ENCODE data around the gene AATK.

AATK gene

GRCh38 chr17:81135505-81136278 lies 30.3 kb downstream of the AATK start:
- Mint-ChIP-seq H3K4me1 (no peaks in the 10 kb centered on the region), H3K4me3 (no peak overlapping the region), H3K27ac (no peak overlapping the region), H3K9me3 (peaks cover 12 to 20% of the 10 kb centered on the region in 2 donors), H3K27me3 (no peaks in the 10 kb centered on the region)
- no peak for DNase-seq
- no peak for ATAC-seq

- ATAC-seq (no peak), DNase-seq (no peak)
- Mint-ChIP-seq H3K27me3 (no peaks in the 10 kb centered on the region), H3K4me1 (no peaks in the 10 kb centered on the region), H3K4me3 (no peak overlapping the region), H3K27ac (no peak overlapping the region), H3K9me3 (peaks cover 12 to 19% of the 10 kb centered on the region in 2 donors)
Measured at GRCh38 chr17:81134064-81134781, 31.8 kb downstream of the AATK start.

- H3K9me3 Mint-ChIP-seq: peaks cover 5 to 7% of the 10 kb centered on the region in 2 donors
- no peak overlapping the region for H3K27ac Mint-ChIP-seq
- ATAC-seq: no peak
- no peaks in the 10 kb centered on the region for H3K27me3 Mint-ChIP-seq
- H3K4me3 Mint-ChIP-seq: no peak overlapping the region
- no peaks in the 10 kb centered on the region for H3K4me1 Mint-ChIP-seq
- no peak for DNase-seq
Measured at GRCh38 chr17:81132770-81133723, 33.0 kb downstream of the AATK start.

GRCh38 chr17:81132197-81132540 lies 33.9 kb downstream of the AATK start:
- H3K27me3 Mint-ChIP-seq: no peaks in the 10 kb centered on the region
- H3K4me1 Mint-ChIP-seq: no peaks in the 10 kb centered on the region
- H3K9me3 Mint-ChIP-seq: no peaks in the 10 kb centered on the region
- no peak overlapping the region for H3K27ac Mint-ChIP-seq
- DNase-seq (no peak), ATAC-seq (no peak)
- no peak overlapping the region for H3K4me3 Mint-ChIP-seq

GRCh38 chr17:81131486-81132196 lies 34.4 kb downstream of the AATK start:
- no peak overlapping the region for H3K27ac Mint-ChIP-seq
- no peaks in the 10 kb centered on the region for H3K27me3 Mint-ChIP-seq
- DNase-seq: no peak
- no peaks in the 10 kb centered on the region for H3K4me1 Mint-ChIP-seq
- no peak overlapping the region for H3K4me3 Mint-ChIP-seq
- no peak for ATAC-seq
- no peaks in the 10 kb centered on the region for H3K9me3 Mint-ChIP-seq

GRCh38 chr17:81130385-81131361 lies 35.3 kb downstream of the AATK start:
- DNase-seq (no peak), ATAC-seq (no peak)
- no peaks in the 10 kb centered on the region for H3K27me3 Mint-ChIP-seq
- no peak overlapping the region for H3K4me3 Mint-ChIP-seq
- no peak overlapping the region for H3K27ac Mint-ChIP-seq
- H3K4me1 Mint-ChIP-seq: no peaks in the 10 kb centered on the region
- no peaks in the 10 kb centered on the region for H3K9me3 Mint-ChIP-seq

GRCh38 chr17:81129711-81130367 lies 36.2 kb downstream of the AATK start:
- H3K4me1 Mint-ChIP-seq: no peaks in the 10 kb centered on the region
- H3K9me3 Mint-ChIP-seq: no peaks in the 10 kb centered on the region
- H3K4me3 Mint-ChIP-seq: no peak overlapping the region
- H3K27ac Mint-ChIP-seq: no peak overlapping the region
- no peak for DNase-seq
- no peak for ATAC-seq
- H3K27me3 Mint-ChIP-seq: no peaks in the 10 kb centered on the region

- H3K4me1 Mint-ChIP-seq: no peaks in the 10 kb centered on the region
- no peak overlapping the region for H3K27ac Mint-ChIP-seq
- DNase-seq (no peak), ATAC-seq (no peak)
- no peak overlapping the region for H3K4me3 Mint-ChIP-seq
- H3K27me3 Mint-ChIP-seq: no peaks in the 10 kb centered on the region
- H3K9me3 Mint-ChIP-seq: no peaks in the 10 kb centered on the region
Measured at GRCh38 chr17:81129289-81129688, 36.7 kb downstream of the AATK start.

GRCh38 chr17:81128774-81129173 lies 37.2 kb downstream of the AATK start:
- Mint-ChIP-seq H3K9me3 (no peaks in the 10 kb centered on the region), H3K4me3 (no peak overlapping the region), H3K27me3 (no peaks in the 10 kb centered on the region), H3K4me1 (no peaks in the 10 kb centered on the region), H3K27ac (no peak overlapping the region)
- DNase-seq (no peak), ATAC-seq (no peak)

- no peak overlapping the region for H3K4me3 Mint-ChIP-seq
- H3K27me3 Mint-ChIP-seq: no peaks in the 10 kb centered on the region
- ATAC-seq (no peak), DNase-seq (no peak)
- H3K9me3 Mint-ChIP-seq: no peaks in the 10 kb centered on the region
- no peak overlapping the region for H3K27ac Mint-ChIP-seq
- H3K4me1 Mint-ChIP-seq: no peaks in the 10 kb centered on the region
Measured at GRCh38 chr17:81128338-81128737, 37.7 kb downstream of the AATK start.

- peak; percentile 1 for ATAC-seq
- Mint-ChIP-seq H3K4me3 (no peak overlapping the region), H3K27me3 (no peaks in the 10 kb centered on the region), H3K4me1 (no peaks in the 10 kb centered on the region), H3K27ac (no peak overlapping the region), H3K9me3 (no peaks in the 10 kb centered on the region)
- DNase-seq: no peak
Measured at GRCh38 chr17:81127526-81128177, 38.4 kb downstream of the AATK start.

GRCh38 chr17:81127133-81127455 lies 38.9 kb downstream of the AATK start:
- Mint-ChIP-seq H3K4me3 (no peak overlapping the region), H3K27me3 (no peaks in the 10 kb centered on the region)
- peak; percentile 8 for ATAC-seq

GRCh38 chr17:81126281-81127132 lies 39.5 kb downstream of the AATK start:
- no peaks in the 10 kb centered on the region for H3K27me3 Mint-ChIP-seq
- no peak for DNase-seq
- H3K9me3 Mint-ChIP-seq: no peaks in the 10 kb centered on the region
- ATAC-seq: no peak
- no peak overlapping the region for H3K4me3 Mint-ChIP-seq
- no peak overlapping the region for H3K27ac Mint-ChIP-seq
- no peaks in the 10 kb centered on the region for H3K4me1 Mint-ChIP-seq

More at GRCh38 chr17:81127133-81127455, 38.9 kb downstream of the AATK start:
- no peak for DNase-seq
- Mint-ChIP-seq H3K9me3 (no peaks in the 10 kb centered on the region), H3K4me1 (no peaks in the 10 kb centered on the region), H3K27ac (no peak overlapping the region)
